ENCODE measurements around the gene ZNF684. TPM values are rescaled to one million over a fixed set of nuclear protein-coding genes. Genes with fewer than 3 reads are reported as not detected.

ZNF684 gene
- 1.5 to 3.2 TPM (median 2.4 TPM) in 5 replicates for total RNA-seq (2022; extraction: Qiagen RNA extraction)

GRCh38 chr1:40531381-40532061, at the start of gene ZNF684:
ZNF684 (plus strand) TSS chr1:40531637; CDS start chr1:40533167, 1,530 bp downstream.

DNA sequence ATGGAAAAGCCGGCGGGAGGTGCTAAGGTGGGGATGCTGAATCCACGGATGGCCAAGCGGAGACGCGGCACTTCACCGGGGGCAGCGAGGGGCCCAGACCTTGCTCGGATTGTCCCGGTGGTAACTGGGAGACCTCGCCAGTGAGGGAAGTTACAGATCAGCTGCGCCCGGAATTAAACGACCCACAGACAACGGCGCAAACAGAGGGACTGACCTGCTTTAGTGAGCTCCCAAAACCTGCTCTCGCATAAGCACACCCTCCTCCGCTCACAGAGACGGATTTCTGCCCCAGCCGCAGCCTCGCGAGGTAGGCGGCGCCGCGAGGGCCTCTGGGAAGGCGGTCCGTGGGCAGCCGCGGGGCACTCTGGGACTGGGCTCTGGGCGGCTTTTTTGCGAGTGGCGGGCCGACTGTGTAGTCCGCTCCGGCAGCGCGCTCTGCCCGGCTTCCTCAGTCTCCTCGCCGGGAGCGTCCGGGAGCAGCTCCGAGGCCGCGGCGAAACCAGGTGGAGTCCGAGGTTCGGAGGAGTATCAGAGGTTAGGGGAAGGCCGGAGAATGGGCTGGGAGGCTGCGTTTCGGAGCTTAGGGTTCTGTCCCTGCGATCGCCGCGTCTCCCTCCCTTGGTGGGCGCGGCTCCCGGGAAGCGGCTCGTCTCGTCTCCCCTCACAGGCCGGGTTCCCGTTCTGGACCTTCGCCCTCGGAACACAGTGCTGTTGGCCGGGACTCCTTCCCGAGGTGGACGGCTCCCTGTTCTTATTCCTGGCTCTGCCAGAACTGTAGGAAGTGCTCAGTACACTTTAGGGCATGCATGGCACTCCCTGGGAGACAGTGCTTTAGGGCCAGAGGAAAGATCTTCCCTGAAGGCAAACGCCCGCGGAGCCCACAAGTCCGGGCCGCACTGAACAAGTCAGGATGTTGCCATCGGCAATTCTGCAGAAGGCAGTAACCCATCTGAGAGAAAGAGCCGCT, 22.8 kb upstream of the ZNF684 start, which contains the start of gene EXO5:
EXO5 (plus strand) TSS at position 393 of the 967 bp plus-strand sequence. CDS start 5,778 bp downstream, outside the sequence.

Other genes with a start within 250 kb of the ZNF684 start
- gene COL9A2, start 214.4 kb upstream of the ZNF684 start, total RNA-seq (2022; extraction: Qiagen RNA extraction): 0.09 to 0.31 TPM (median 0.20 TPM) in 5 replicates
- gene SMAP2, start 157.9 kb upstream of the ZNF684 start, total RNA-seq (2022; extraction: Qiagen RNA extraction): 9.0 to 10.0 TPM (median 9.8 TPM) in 5 replicates
- gene ZFP69B, start 81.2 kb upstream of the ZNF684 start, total RNA-seq (2022; extraction: Qiagen RNA extraction): 1.2 to 2.4 TPM (median 1.8 TPM) in 5 replicates
- not detected in 5 replicates for gene ZFP69, start 54.3 kb upstream of the ZNF684 start, total RNA-seq (2022; extraction: Qiagen RNA extraction)
- 3.2 to 4.7 TPM (median 4.0 TPM) in 5 replicates for gene EXO5, start 22.9 kb upstream of the ZNF684 start, total RNA-seq (2022; extraction: Qiagen RNA extraction)
- 0.83 to 1.4 TPM (median 1.0 TPM) in 5 replicates for gene RIMS3, start 134.0 kb downstream of the ZNF684 start, total RNA-seq (2022; extraction: Qiagen RNA extraction)
- 36.3 to 41.8 TPM (median 37.8 TPM) in 5 replicates for gene NFYC, start 160.1 kb downstream of the ZNF684 start, total RNA-seq (2022; extraction: Qiagen RNA extraction)

All from A549 treated with Hydrocortisone at 1 μM for 4 hours (cell line).